Endothelial cell of umbilical vein (primary cell): Measurements from ENCODE around the gene CDC45. TPM values are rescaled to one million over a fixed set of nuclear protein-coding genes. Genes with fewer than 3 reads are reported as not detected.

Experiments
- BruUV-seq: library from RNA; stranded (reverse); fragments of 400-500 nt; replicated peaks from 2 replicates; lab custom pipeline; 2021; lab: Mats Ljungman, UMichigan
- CTCF ChIA-PET: fragments of 300-600, 350-600 bp; sonication (Branson Sonifier 250); formaldehyde crosslinking; loops from one replicate; lab custom pipeline; 2021; ENCODE audit warnings: antibody characterized with exemption, inconsistent platforms; lab: Charles Lee
- POLR2A ChIA-PET: fragments of 300-600, 350-600 bp; sonication (Branson Sonifier 250); formaldehyde crosslinking; loops from one replicate; lab custom pipeline; 2021; ENCODE audit warnings: antibody characterized with exemption, inconsistent platforms; lab: Charles Lee
- DNase-seq: peaks from one replicate; pipeline ENCODE4 v3.0.0-alpha.2; 2011; ENCODE audit warnings: low read depth, low spot score
- FAIRE-seq: peaks from 2 replicates; lab custom pipeline; 2011; peaks lifted over from hg19 to GRCh38; lab: Jason Lieb, UNC
- H2AFZ ChIP-seq: 2 replicates; pipeline ENCODE4 v1.6.0; 2012; ENCODE audit warnings: low read depth, low read length, control low read depth, inconsistent platforms
- H3K27ac ChIP-seq: 2 replicates; pipeline ENCODE4 v1.5.1; 2011; ENCODE audit warnings: low read depth, mild to moderate bottlenecking, control low read depth, low read length, moderate library complexity; ENCODE audit not compliant: insufficient read depth
- H3K27me3 ChIP-seq, 2 experiments: 2 replicates each; pipeline versions ENCODE4 v1.6.0 to v1.6.1; 2011; ENCODE audit warnings: low read length in 2 of 2, mixed read lengths in 1 of 2; ENCODE audit not compliant: control insufficient read depth in 2 of 2, insufficient read depth in 2 of 2
- H3K36me3 ChIP-seq, 2 experiments: 2 replicates in 1 of 2; 3 replicates in 1 of 2; pipeline ENCODE4 v1.5.1; 2011; ENCODE audit warnings: low read length in 2 of 2, mild to moderate bottlenecking in 1 of 2, moderate library complexity in 1 of 2; ENCODE audit not compliant: control insufficient read depth in 2 of 2, insufficient read depth in 2 of 2; ENCODE audit errors: extremely low read depth in 1 of 2
- H3K4me1 ChIP-seq: 3 replicates; pipeline ENCODE4 v1.5.1; 2011; ENCODE audit warnings: mild to moderate bottlenecking, low read length; ENCODE audit not compliant: control insufficient read depth, insufficient read depth; ENCODE audit errors: extremely low read depth
- H3K4me2 ChIP-seq: 2 replicates; pipeline ENCODE4 v1.6.1; 2011; ENCODE audit warnings: low read length, control low read depth, mixed read lengths; ENCODE audit not compliant: insufficient read depth
- H3K4me3 ChIP-seq, 3 experiments: fragments of 200-600 bp in 1 of 3; sonication (generic), shearing (Covaris generic) in 1 of 3; replicated peaks in 1 of 3; 2 replicates each; pipeline ENCODE4 v1.5.1; 2011 to 2016; ENCODE audit warnings: control low read depth in 3 of 3, low read length in 3 of 3, mild to moderate bottlenecking in 2 of 3, inconsistent platforms in 1 of 3, low read depth in 1 of 3, moderate library complexity in 1 of 3; ENCODE audit not compliant: insufficient read depth in 1 of 3
- H3K79me2 ChIP-seq: 2 replicates; pipeline ENCODE4 v1.6.0; 2012; ENCODE audit warnings: low read length, inconsistent platforms; ENCODE audit not compliant: control insufficient read depth, insufficient read depth
- H3K9ac ChIP-seq: replicated peaks from 2 replicates; pipeline ENCODE3; 2011; ENCODE audit warnings: low read length, control low read depth; ENCODE audit not compliant: insufficient read depth; ENCODE audit errors: extremely low read depth
- H3K9me1 ChIP-seq: replicated peaks from 3 replicates; pipeline ENCODE4 v1.6.0; 2011; ENCODE audit warnings: mild to moderate bottlenecking, low read length; ENCODE audit not compliant: control insufficient read depth, insufficient read depth; ENCODE audit errors: extremely low read depth
- H3K9me3 ChIP-seq: replicated peaks from 2 replicates; pipeline ENCODE4 v1.5.1; 2012; ENCODE audit warnings: low read length, inconsistent platforms; ENCODE audit not compliant: control insufficient read depth, insufficient read depth
- H4K20me1 ChIP-seq: replicated peaks from 2 replicates; pipeline ENCODE3; 2011; ENCODE audit warnings: mild to moderate bottlenecking, low read length; ENCODE audit not compliant: control insufficient read depth, insufficient read depth; ENCODE audit errors: extremely low read depth
- EZH2 ChIP-seq: IDR thresholded peaks from 2 replicates; pipeline ENCODE4 v1.6.1; 2012; ENCODE audit warnings: borderline replicate concordance, low read depth, mild to moderate bottlenecking, moderate library complexity, low read length, inconsistent platforms; ENCODE audit not compliant: severe bottlenecking
- FOS ChIP-seq: IDR thresholded peaks from 2 replicates; pipeline ENCODE4 v1.6.1; 2011; ENCODE audit warnings: mild to moderate bottlenecking, low read length, moderate library complexity, borderline replicate concordance; ENCODE audit not compliant: insufficient read depth
- GATA2 ChIP-seq: IDR thresholded peaks from 2 replicates; pipeline ENCODE4 v1.7.0; 2011; ENCODE audit warnings: low read depth, mild to moderate bottlenecking, moderate library complexity, mixed read lengths, low read length; ENCODE audit not compliant: insufficient read length, insufficient read depth
- JUN ChIP-seq: IDR thresholded peaks from 2 replicates; pipeline ENCODE4 v1.6.1; 2011; ENCODE audit warnings: borderline replicate concordance, low read depth; ENCODE audit not compliant: insufficient read length, insufficient read depth
- MYC ChIP-seq: IDR thresholded peaks from one replicate; pipeline ENCODE4 v1.6.1; 2011; ENCODE audit warnings: mild to moderate bottlenecking, low read depth, low read length
- POLR2A ChIP-seq: IDR thresholded peaks from 2 replicates; pipeline ENCODE4 v1.6.1; 2012; ENCODE audit warnings: low read depth, mild to moderate bottlenecking, control low read depth, low read length
- POLR2AphosphoS5 ChIP-seq: IDR thresholded peaks from 2 replicates; pipeline ENCODE4 v1.6.1; 2012; ENCODE audit warnings: low read depth, mild to moderate bottlenecking, control low read depth, low read length, moderate library complexity; ENCODE audit not compliant: insufficient read depth
- dilution Hi-C: fragments of 300-500 bp; cut with MboI; formaldehyde crosslinking; loops from one replicate; pipeline ENCODE4 v1.15.0; 2019; ENCODE audit warnings: low sequenced_read_pairs; ENCODE audit not compliant: extremely low pct_ligation_motif_present
- intact Hi-C: fragments of 100-400 bp; cut with micrococcal nuclease; formaldehyde crosslinking; loops from one replicate; pipeline ENCODE4 v1.10.0; 2022
- polyA plus RNA-seq, 4 experiments: library from polyadenylated mRNA; depleted of rRNA in 3 of 4; stranded (reverse) in 3 of 4; unstranded in 1 of 4; fragments of >200 nt; gene quantifications; 2 replicates each; pipeline versions ENCODE4 v1.2.1 to v1.2.3, GENCODE V29; 2011 to 2012; ENCODE audit warnings: missing spikeins in 1 of 4
- total RNA-seq: library from RNA; stranded (reverse); gene quantifications from 2 replicates; pipeline ENCODE4 v1.2.3, GENCODE V29; 2021
- TF ChIP-seq, protein P1 (sequence below), 2 donors: IDR thresholded peaks; 1 replicate in 1 of 2; 2 replicates in 1 of 2; pipeline ENCODE4 v1.5.1; 2011; ENCODE audit warnings: low read length in 2 of 2, mild to moderate bottlenecking in 2 of 2, moderate library complexity in 2 of 2, control low read depth in 1 of 2, inconsistent platforms in 1 of 2, low read depth in 1 of 2; ENCODE audit not compliant: insufficient read depth in 1 of 2; ENCODE audit errors: extremely low read depth in 1 of 2
- TF ChIP-seq, protein P2 (sequence below): IDR thresholded peaks from 2 replicates; pipeline ENCODE4 v1.6.1; 2011; ENCODE audit not compliant: insufficient read depth, insufficient read length

Gene CDC45
- total and polyA plus RNA-seq, 2 donors (not counting 3 experiments of a cell fraction or from before 2014, with no cell fraction given) = 36.6 to 40.6 TPM

GRCh38 chr22:19454156-19454555, 25.6 kb upstream of the CDC45 start:
- H3K9me1 ChIP-seq = no peaks in the 10 kb centered on the region
- H3K27ac ChIP-seq = no peak overlapping the region
- no peaks in the 10 kb centered on the region for H4K20me1 ChIP-seq
- H3K4me1 ChIP-seq = peaks cover 12% of the 10 kb centered on the region
- FAIRE-seq (no peak), DNase-seq (no peak)
- no peaks in the 10 kb centered on the region for H3K27me3 ChIP-seq
- ChIA-PET CTCF (interaction anchor here (1.1 kb wide), 1 partner anchor 175 kb away, joined by 5 read pairs; no protein-coding TSS in a partner anchor), POLR2A (no interaction called here)
- peaks cover 16 to 57% of the 10 kb centered on the region in 2 experiments for H3K36me3 ChIP-seq
- H3K4me2 ChIP-seq = no peak overlapping the region
- BruUV-seq = no TSS peak
- H3K4me3 ChIP-seq = no peak overlapping the region
- intact Hi-C loops = no loop called here
- dilution Hi-C loops = no loop called here
- no peaks in the 10 kb centered on the region for H3K79me2 ChIP-seq
- no peak for TF ChIP-seq FOS
- no peak for TF ChIP-seq POLR2A
- TF ChIP-seq POLR2AphosphoS5 = no peak
- TF ChIP-seq, protein P1, sequence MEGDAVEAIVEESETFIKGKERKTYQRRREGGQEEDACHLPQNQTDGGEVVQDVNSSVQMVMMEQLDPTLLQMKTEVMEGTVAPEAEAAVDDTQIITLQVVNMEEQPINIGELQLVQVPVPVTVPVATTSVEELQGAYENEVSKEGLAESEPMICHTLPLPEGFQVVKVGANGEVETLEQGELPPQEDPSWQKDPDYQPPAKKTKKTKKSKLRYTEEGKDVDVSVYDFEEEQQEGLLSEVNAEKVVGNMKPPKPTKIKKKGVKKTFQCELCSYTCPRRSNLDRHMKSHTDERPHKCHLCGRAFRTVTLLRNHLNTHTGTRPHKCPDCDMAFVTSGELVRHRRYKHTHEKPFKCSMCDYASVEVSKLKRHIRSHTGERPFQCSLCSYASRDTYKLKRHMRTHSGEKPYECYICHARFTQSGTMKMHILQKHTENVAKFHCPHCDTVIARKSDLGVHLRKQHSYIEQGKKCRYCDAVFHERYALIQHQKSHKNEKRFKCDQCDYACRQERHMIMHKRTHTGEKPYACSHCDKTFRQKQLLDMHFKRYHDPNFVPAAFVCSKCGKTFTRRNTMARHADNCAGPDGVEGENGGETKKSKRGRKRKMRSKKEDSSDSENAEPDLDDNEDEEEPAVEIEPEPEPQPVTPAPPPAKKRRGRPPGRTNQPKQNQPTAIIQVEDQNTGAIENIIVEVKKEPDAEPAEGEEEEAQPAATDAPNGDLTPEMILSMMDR (IDR thresholded peaks at IDR 0.05; ENCODE audit: extremely low read depth in 1 of 2, insufficient read depth in 1 of 2, low read depth in 1 of 2, low read length in 2 of 2) = no peak
- TF ChIP-seq, protein P2, sequence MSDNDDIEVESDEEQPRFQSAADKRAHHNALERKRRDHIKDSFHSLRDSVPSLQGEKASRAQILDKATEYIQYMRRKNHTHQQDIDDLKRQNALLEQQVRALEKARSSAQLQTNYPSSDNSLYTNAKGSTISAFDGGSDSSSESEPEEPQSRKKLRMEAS = no peak
- TF ChIP-seq GATA2 = no peak
- TF ChIP-seq MYC = no peak
- no peak for TF ChIP-seq EZH2
- TF ChIP-seq JUN = no peak
- no peaks in the 10 kb centered on the region for H3K9me3 ChIP-seq
- no peak overlapping the region for H2AFZ ChIP-seq
- no peak overlapping the region for H3K9ac ChIP-seq
